K562 treated with DMSO at 1 percent for 12 hours (cell line): ENCODE results near the gene HSPB3. TPM values are rescaled to one million over a fixed set of nuclear protein-coding genes. Genes with fewer than 3 reads are reported as not detected.

ENCODE experiments used
- total RNA-seq: library from RNA; unstranded; fragments of 300-600 nt; gene quantifications from 2 replicates; pipeline ENCODE4 v1.2.3, GENCODE V29; 2022; ENCODE audit not compliant: insufficient read depth

The HSPB3 gene, protein sequence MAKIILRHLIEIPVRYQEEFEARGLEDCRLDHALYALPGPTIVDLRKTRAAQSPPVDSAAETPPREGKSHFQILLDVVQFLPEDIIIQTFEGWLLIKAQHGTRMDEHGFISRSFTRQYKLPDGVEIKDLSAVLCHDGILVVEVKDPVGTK
- 1.3 and 2.2 TPM in 2 replicates for total RNA-seq

DNA sequence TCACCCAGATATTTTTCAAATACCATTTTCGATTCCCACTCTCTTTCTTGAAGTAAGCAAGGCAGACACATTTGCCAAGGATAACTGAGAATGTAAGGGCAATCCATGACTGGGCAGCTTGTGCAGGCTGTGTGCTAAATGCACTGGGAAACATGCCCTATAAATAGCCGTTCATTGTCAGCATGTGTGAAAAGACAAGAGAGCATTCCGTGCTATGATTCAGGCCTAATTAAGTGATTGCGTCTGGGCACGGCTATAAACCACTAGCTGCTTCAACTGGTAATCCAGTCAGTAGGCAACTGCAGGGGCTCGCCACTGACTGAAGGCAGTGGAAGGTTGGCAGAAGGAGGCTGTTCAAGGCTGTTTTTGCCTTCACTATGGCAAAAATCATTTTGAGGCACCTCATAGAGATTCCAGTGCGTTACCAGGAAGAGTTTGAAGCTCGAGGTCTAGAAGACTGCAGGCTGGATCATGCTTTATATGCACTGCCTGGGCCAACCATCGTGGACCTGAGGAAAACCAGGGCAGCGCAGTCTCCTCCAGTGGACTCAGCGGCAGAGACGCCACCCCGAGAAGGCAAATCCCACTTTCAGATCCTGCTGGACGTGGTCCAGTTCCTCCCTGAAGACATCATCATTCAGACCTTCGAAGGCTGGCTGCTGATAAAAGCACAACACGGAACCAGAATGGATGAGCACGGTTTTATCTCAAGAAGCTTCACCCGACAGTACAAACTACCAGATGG is at the start of gene HSPB3:
HSPB3 (plus strand) TSS at position 287 of the 745 bp plus-strand sequence; CDS start at position 378, 91 bp downstream.

Other genes starting within 250 kb of the HSPB3 start
- 21.1 and 28.2 TPM in 2 replicates for gene ARL15, start 145.1 kb upstream of the HSPB3 start, total RNA-seq
- 1.6 and 13.0 TPM in 2 replicates for gene SNX18, start 62.1 kb downstream of the HSPB3 start, total RNA-seq